Parathyroid adenoma (tissue), 2 donors: ENCODE data around the gene RCOR3.
"Not testable (repeated sequence)": the region's sequence is repeated elsewhere in the genome, so short reads cannot be mapped to it uniquely, and the experiment has no call there.

Source experiments
- H2AFZ ChIP-seq: fragments of 300-600 bp; sonication (generic); one replicate; pipeline ENCODE4 v1.7.0; 2017; ENCODE audit warnings: antibody characterized with exemption, mild to moderate bottlenecking
- H3K27ac ChIP-seq: fragments of 300-600 bp; sonication (generic); one replicate; pipeline ENCODE4 v1.7.0; 2017
- H3K27me3 ChIP-seq: fragments of 300-600 bp; sonication (generic); one replicate; pipeline ENCODE4 v1.7.0; 2017; ENCODE audit warnings: low read length; ENCODE audit not compliant: control insufficient read depth, insufficient read depth
- H3K36me3 ChIP-seq: fragments of 300-600 bp; sonication (generic); one replicate; pipeline ENCODE4 v1.7.0; 2017; ENCODE audit warnings: low read length; ENCODE audit not compliant: control insufficient read depth, insufficient read depth
- H3K4me1 ChIP-seq: fragments of 300-600 bp; sonication (generic); one replicate; pipeline ENCODE4 v1.7.0; 2017; ENCODE audit warnings: control low read depth
- H3K4me2 ChIP-seq: fragments of 300-600 bp; sonication (generic); one replicate; pipeline ENCODE4 v1.7.0; 2017; ENCODE audit warnings: low read length
- H3K4me3 ChIP-seq: fragments of 300-600 bp; sonication (generic); one replicate; pipeline ENCODE4 v1.7.0; 2017; ENCODE audit warnings: low read depth, low read length
- H3K79me2 ChIP-seq: fragments of 300-600 bp; sonication (generic); one replicate; pipeline ENCODE4 v1.7.0; 2017; ENCODE audit warnings: control low read depth
- H3K9ac ChIP-seq: fragments of 300-600 bp; sonication (generic); one replicate; pipeline ENCODE4 v1.7.0; 2017; ENCODE audit warnings: mild to moderate bottlenecking
- H3K9me3 ChIP-seq: fragments of 300-600 bp; sonication (generic); one replicate; pipeline ENCODE4 v1.7.0; 2017; ENCODE audit warnings: low read length; ENCODE audit not compliant: control insufficient read depth
- TF ChIP-seq, protein P1 (sequence below): fragments of 300-600 bp; sonication (generic); IDR thresholded peaks from one replicate; pipeline ENCODE4 v1.7.0; 2017; ENCODE audit warnings: antibody characterized with exemption, mild to moderate bottlenecking
- donor health status: primary hyperparathyroidism.

Gene RCOR3

DNA sequence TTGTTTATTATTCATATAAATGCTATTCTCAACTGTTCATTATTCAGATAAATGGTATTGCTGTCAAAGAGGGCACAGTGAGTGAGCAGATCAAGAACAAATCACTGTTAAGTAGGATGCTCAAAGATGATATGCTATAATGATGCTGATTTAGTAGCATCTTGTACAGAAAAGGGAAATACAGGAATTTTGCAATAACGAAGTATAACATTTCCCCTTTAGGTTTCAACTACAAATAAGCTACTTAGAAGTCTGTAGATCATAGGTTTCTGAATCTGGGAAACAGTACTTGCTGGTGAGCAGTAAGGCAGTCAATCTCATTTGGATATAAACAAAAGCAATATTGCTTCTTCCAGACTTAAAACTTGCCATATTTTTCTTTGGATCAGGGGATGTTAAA is 27.3 kb upstream of the RCOR3 start:
- TF ChIP-seq, protein P1, sequence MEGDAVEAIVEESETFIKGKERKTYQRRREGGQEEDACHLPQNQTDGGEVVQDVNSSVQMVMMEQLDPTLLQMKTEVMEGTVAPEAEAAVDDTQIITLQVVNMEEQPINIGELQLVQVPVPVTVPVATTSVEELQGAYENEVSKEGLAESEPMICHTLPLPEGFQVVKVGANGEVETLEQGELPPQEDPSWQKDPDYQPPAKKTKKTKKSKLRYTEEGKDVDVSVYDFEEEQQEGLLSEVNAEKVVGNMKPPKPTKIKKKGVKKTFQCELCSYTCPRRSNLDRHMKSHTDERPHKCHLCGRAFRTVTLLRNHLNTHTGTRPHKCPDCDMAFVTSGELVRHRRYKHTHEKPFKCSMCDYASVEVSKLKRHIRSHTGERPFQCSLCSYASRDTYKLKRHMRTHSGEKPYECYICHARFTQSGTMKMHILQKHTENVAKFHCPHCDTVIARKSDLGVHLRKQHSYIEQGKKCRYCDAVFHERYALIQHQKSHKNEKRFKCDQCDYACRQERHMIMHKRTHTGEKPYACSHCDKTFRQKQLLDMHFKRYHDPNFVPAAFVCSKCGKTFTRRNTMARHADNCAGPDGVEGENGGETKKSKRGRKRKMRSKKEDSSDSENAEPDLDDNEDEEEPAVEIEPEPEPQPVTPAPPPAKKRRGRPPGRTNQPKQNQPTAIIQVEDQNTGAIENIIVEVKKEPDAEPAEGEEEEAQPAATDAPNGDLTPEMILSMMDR = no peak
- H3K4me1 ChIP-seq = no peaks in the 10 kb centered on the region
- H3K4me3 ChIP-seq = no peak overlapping the region
- H3K4me2 ChIP-seq = no peak overlapping the region
- no peak overlapping the region for H3K27ac ChIP-seq
- H3K27me3 ChIP-seq = no peaks in the 10 kb centered on the region
- H3K36me3 ChIP-seq = no peaks in the 10 kb centered on the region
- H2AFZ ChIP-seq = no peak overlapping the region
- no peaks in the 10 kb centered on the region for H3K9me3 ChIP-seq
- H3K9ac ChIP-seq = no peak overlapping the region
- H3K79me2 ChIP-seq = no peaks in the 10 kb centered on the region

DNA sequence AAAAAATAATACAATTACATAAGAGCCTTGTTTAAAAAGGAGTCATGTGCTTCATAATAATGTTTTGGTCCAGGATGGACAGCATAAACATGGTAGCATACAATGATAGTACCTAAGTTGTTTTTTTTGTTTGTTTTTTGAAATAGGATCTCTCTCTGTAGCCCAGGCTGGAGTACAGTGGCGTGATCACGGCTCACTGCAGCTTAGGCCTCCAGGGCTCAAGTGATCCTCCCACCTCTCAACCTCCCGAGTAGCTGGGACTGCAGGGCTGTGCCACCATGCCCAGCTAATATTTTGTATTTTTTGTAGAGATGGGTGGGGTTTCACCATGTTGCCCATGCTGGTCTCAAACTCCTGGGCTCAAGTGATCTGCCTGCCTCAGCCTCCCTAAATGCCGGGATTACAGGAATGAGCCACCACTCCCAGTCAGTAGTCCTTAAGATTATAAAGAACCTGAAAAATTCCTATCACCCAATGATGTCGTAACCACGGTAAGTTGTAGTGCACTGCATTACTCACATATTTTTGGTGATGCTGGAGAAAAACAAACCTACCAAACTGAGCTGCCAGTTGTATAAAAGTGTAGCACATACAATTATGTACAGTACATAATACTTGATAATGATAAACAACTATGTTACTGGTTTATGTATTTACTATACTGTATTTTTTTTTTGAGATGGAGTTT is 22.4 kb upstream of the RCOR3 start:
- no peak overlapping the region for H3K27ac ChIP-seq
- no peak overlapping the region for H3K9ac ChIP-seq
- no peaks in the 10 kb centered on the region for H3K9me3 ChIP-seq
- TF ChIP-seq, protein P1 = no peak
- H3K4me3 ChIP-seq = no peak overlapping the region
- no peaks in the 10 kb centered on the region for H3K79me2 ChIP-seq
- H2AFZ ChIP-seq = no peak overlapping the region
- H3K36me3 ChIP-seq = no peaks in the 10 kb centered on the region
- no peaks in the 10 kb centered on the region for H3K4me1 ChIP-seq
- H3K4me2 ChIP-seq = no peak overlapping the region
- H3K27me3 ChIP-seq = no peaks in the 10 kb centered on the region

DNA sequence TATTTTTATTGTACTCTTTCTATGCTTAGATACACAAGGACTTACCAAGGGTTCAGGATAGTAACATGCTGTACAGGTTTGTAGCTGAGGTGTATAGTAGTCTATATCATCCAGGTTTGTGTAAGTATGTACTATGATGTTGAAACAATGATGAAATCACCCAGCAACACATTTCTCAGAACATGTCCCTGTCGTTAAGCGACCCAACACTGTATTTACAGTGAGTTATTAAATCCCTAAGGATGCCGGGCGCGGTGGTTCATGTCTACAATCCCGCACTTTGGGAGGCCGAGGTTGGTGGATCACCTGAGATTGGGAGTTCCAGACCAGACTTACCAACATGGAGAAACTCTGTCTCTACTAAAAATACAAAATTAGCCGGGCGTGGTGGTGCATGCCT is 21.6 kb upstream of the RCOR3 start:
- no peak overlapping the region for H2AFZ ChIP-seq
- TF ChIP-seq, protein P1 = no peak
- H3K36me3 ChIP-seq = no peaks in the 10 kb centered on the region
- no peak overlapping the region for H3K27ac ChIP-seq
- H3K4me3 ChIP-seq = no peak overlapping the region
- H3K4me2 ChIP-seq = no peak overlapping the region
- no peaks in the 10 kb centered on the region for H3K79me2 ChIP-seq
- no peaks in the 10 kb centered on the region for H3K9me3 ChIP-seq
- no peaks in the 10 kb centered on the region for H3K4me1 ChIP-seq
- no peaks in the 10 kb centered on the region for H3K27me3 ChIP-seq
- no peak overlapping the region for H3K9ac ChIP-seq

DNA sequence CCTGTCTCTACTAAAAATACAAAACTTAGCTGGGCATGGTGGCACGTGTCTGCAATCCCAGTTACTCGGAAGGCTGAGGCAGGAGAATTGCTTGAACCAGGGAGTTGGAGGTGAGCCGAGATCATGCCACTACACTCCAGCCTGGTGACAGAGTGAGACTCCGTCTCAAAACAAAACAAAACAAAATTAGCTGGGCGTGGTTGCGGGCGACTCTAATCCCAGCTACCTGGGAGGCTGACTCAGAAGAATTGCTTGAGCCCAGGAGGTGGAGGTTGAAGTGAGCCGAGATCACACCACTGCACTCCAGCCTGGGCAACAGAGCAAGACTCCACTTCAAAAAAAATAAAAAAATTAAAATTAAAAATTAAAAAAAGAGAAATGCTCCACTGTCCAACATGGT is 18.6 kb upstream of the RCOR3 start:
- H2AFZ ChIP-seq, H3K9me3 ChIP-seq, H3K4me3 ChIP-seq, H3K27me3 ChIP-seq, H3K9ac ChIP-seq, H3K79me2 ChIP-seq, H3K4me2 ChIP-seq, H3K36me3 ChIP-seq, H3K4me1 ChIP-seq, H3K27ac ChIP-seq: not testable (repeated sequence)

DNA sequence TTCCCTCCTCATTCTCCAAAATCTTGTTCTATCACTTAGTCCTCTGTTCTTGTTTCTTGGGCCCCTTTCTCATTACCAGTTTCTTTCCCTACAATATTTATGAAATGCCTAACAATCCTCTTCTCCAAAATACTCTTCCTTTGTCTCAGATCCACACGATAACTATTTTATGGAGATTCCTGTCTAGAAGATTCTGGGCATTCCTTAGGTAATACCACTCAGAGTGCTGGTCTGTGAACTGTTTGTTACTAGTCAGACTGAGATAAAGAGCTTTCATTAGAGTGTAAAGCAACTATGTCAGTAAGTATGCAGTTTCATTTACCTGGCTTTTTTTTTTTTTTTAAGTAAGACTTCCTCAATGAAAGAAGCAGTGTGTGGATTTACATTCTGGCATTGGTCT is 18.1 kb upstream of the RCOR3 start:
- H3K27ac ChIP-seq = no peak overlapping the region
- no peaks in the 10 kb centered on the region for H3K9me3 ChIP-seq
- no peak overlapping the region for H2AFZ ChIP-seq
- no peaks in the 10 kb centered on the region for H3K36me3 ChIP-seq
- no peaks in the 10 kb centered on the region for H3K4me1 ChIP-seq
- no peak overlapping the region for H3K4me2 ChIP-seq
- TF ChIP-seq, protein P1 = no peak
- no peaks in the 10 kb centered on the region for H3K79me2 ChIP-seq
- H3K27me3 ChIP-seq = no peaks in the 10 kb centered on the region
- H3K9ac ChIP-seq = no peak overlapping the region
- H3K4me3 ChIP-seq = no peak overlapping the region

DNA sequence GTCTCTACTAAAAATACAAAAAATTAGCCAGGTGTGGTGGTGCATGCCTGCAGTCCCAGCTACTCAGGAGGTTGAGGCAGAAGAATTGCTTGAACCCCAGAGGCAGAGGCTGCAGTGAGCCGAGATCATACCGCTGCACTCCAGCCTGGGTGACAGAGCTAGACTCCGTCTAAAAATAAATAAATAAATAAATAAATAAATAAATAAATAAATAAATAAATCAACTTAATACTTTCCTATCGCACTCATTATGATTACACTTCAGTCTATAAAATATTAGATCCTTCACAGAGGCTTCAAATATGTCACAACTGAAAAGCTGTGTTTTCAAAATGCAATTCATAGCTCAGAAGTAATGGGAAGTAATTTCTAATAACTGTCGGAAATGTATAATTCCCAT is 15.5 kb upstream of the RCOR3 start:
- not testable (repeated sequence) for H3K4me2 ChIP-seq, H3K4me3 ChIP-seq, H3K9me3 ChIP-seq, H3K36me3 ChIP-seq, H3K4me1 ChIP-seq, H3K27ac ChIP-seq, H3K79me2 ChIP-seq, H3K9ac ChIP-seq, H3K27me3 ChIP-seq, H2AFZ ChIP-seq

DNA sequence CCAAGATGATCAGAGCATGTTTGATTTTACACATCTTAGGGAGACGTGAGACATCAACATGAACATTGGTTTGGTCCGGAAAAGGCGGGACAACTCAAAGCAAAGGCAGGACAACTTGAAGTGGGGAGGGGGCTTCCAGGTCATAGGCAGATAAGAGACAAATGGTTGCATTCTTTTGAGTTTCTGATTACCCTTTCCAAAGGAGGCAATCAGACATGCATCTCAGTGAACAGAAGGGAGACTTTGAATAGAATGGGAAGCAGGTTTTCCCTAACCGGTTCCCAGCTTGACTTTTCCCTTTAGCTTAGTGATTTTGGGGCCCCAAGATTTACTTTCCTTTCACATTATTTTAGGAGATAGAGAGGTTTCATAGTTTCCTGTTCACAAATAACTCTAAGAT is 12.6 kb upstream of the RCOR3 start:
- H3K79me2 ChIP-seq, H3K27ac ChIP-seq, H3K9ac ChIP-seq, H3K36me3 ChIP-seq, H3K4me3 ChIP-seq, H3K9me3 ChIP-seq, H3K4me1 ChIP-seq, H2AFZ ChIP-seq, H3K27me3 ChIP-seq, H3K4me2 ChIP-seq: not testable (repeated sequence)
